Upper lobe of left lung (tissue), 6 donors: ENCODE results near the gene GYPA. TPM values are rescaled to one million over a fixed set of nuclear protein-coding genes. Genes with fewer than 3 reads are reported as not detected.
"Not testable (repeated sequence)": the region's sequence is repeated elsewhere in the genome, so short reads cannot be mapped to it uniquely, and the experiment has no call there.

Experiments used
- ATAC-seq, 2 donors: fragments of 200-7000 bp; cut with Tn5 transposase; one replicate each; pipeline ENCODE4 v1.9.1; 2022; ENCODE audit warnings: mild to moderate bottlenecking in 2 of 2, moderate library complexity in 2 of 2; ENCODE audit not compliant: low FRiP score in 2 of 2
- DNase-seq, 2 donors: peaks; one replicate each; pipeline ENCODE4 v3.0.0-alpha.2; 2019 to 2020
- H3K27ac ChIP-seq, 4 donors: fragments of 200-600 bp; sonication (generic); one replicate each; pipeline ENCODE4 v1.5.1; 2016 to 2019
- H3K27me3 ChIP-seq, 4 donors: fragments of 200-600 bp; sonication (generic); one replicate each; pipeline ENCODE4 v1.5.1; 2017 to 2019
- H3K36me3 ChIP-seq, 4 donors: fragments of 200-600 bp; sonication (generic); one replicate each; pipeline ENCODE4 v1.5.1; 2016 to 2019
- H3K4me1 ChIP-seq, 4 donors: fragments of 200-600 bp; sonication (generic); one replicate each; pipeline ENCODE4 v1.5.1; 2018 to 2019
- H3K4me3 ChIP-seq, 4 donors: fragments of 200-600 bp; sonication (generic); one replicate each; pipeline ENCODE4 v1.5.1; 2017 to 2019; ENCODE audit warnings: mild to moderate bottlenecking in 2 of 4, moderate library complexity in 1 of 4
- H3K9me3 ChIP-seq, 4 donors: fragments of 200-600 bp; sonication (generic); one replicate each; pipeline ENCODE4 v1.5.1; 2018 to 2019
- CTCF ChIP-seq, 6 experiments: fragments of 450-650 bp in 4 of 6; fragments of 200-600 bp in 2 of 6; sonication (generic) in 2 of 6; IDR thresholded peaks; one replicate each; pipeline ENCODE4 v1.5.1; 2016 to 2019; ENCODE audit warnings: antibody characterized with exemption in 6 of 6
- EP300 ChIP-seq, 4 donors: sonication (generic); formaldehyde crosslinking; IDR thresholded peaks; one replicate each; pipeline ENCODE4 v1.5.1; 2017; ENCODE audit warnings: antibody characterized with exemption in 4 of 4, control low read depth in 2 of 4
- POLR2A ChIP-seq, 4 donors: fragments of 450-650 bp; IDR thresholded peaks; one replicate each; pipeline ENCODE4 v1.5.1; 2016 to 2017; ENCODE audit warnings: antibody characterized with exemption in 4 of 4, mild to moderate bottlenecking in 2 of 4
- POLR2AphosphoS5 ChIP-seq, 2 donors: sonication (generic); formaldehyde crosslinking; IDR thresholded peaks; one replicate each; pipeline ENCODE4 v1.5.1; 2017; ENCODE audit warnings: antibody characterized with exemption in 2 of 2
- WGBS, 2 donors: methylation state at CpG; one replicate each; pipeline ENCODE4 v1.1.5; 2017 to 2018; 5-methylcytosine and 5-hydroxymethylcytosine counted together
- total RNA-seq, 6 donors: library from RNA; depleted of rRNA in 4 of 6; stranded (reverse); fragments of >200 nt in 4 of 6; gene quantifications; one replicate each; pipeline versions ENCODE4 v1.1.0 to v1.2.1, GENCODE V29; 2016 to 2021
- donor health status: DM: no; HTN: no; CAD: no; lungs with moderate emphysema.
- donor health status: DM: no; HTN: yes; CAD: no; lungs with severe emphysema.

The GYPA gene
- total RNA-seq, 6 donors from 2014 or later, result 0.20 to 0.37 TPM; not detected in 4

GRCh38 chr4:144171697-144172096, 31.2 kb upstream of the GYPA start:
- Histone ChIP-seq H3K4me3 (no peak overlapping the region), H3K27ac (no peak overlapping the region), H3K9me3 (no peaks in the 10 kb centered on the region), H3K27me3 (no peaks in the 10 kb centered on the region), H3K4me1 (no peaks in the 10 kb centered on the region), H3K36me3 (no peaks in the 10 kb centered on the region)
- TF ChIP-seq POLR2A (IDR thresholded peaks at IDR 0.05) (no peak), EP300 (IDR thresholded peaks at IDR 0.05) (no peak), CTCF (IDR thresholded peaks at IDR 0.05) (no peak), POLR2AphosphoS5 (IDR thresholded peaks at IDR 0.05) (no peak)
- WGBS, 2 donors, result 82 to 95% methylated on average over 2 of the region's 2 CpGs
- ATAC-seq, result no peak
- DNase-seq, result no peak

GRCh38 chr4:144169211-144169610, 28.7 kb upstream of the GYPA start:
- 86 to 91% methylated on average over 3 of the region's 3 CpGs for WGBS, 2 donors
- no peaks in the 10 kb centered on the region for H3K9me3 ChIP-seq
- TF ChIP-seq CTCF (IDR thresholded peaks at IDR 0.05), result no peak

DNA sequence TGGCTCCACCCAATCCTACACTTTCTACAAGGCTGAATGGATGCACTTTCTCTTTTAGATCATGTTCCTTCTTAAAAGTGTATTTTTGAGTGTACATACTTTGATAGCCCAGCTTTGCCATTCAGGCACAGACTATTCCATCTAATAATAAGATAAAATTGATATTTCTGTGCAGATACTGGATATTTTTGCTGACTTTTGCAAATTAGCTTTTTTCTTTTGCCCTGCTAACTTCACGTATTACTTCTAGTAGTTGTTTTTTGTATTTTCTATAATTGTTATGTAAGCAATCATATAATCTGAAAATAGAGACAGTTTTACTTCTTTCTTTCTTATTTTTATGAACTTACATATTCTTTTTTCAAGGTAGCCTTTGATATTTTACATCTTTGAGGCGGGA, 13.5 kb upstream of the GYPA start:
- WGBS, 2 donors, result 94 to 98% methylated on average over 2 of the region's 2 CpGs
- TF ChIP-seq CTCF (IDR thresholded peaks at IDR 0.05) (no peak), EP300 (IDR thresholded peaks at IDR 0.05) (no peak), POLR2A (IDR thresholded peaks at IDR 0.05) (no peak), POLR2AphosphoS5 (IDR thresholded peaks at IDR 0.05) (no peak)
- no peaks in the 10 kb centered on the region for H3K36me3 ChIP-seq
- H3K4me3 ChIP-seq, result no peak overlapping the region
- ATAC-seq (no peak), DNase-seq (no peak)
- no peak overlapping the region for H3K27ac ChIP-seq
- peaks cover 0 to 4% (median 0%) of the 10 kb centered on the region in 4 donors for H3K9me3 ChIP-seq
- no peaks in the 10 kb centered on the region for H3K27me3 ChIP-seq
- no peaks in the 10 kb centered on the region for H3K4me1 ChIP-seq

More at GRCh38 chr4:144169211-144169610, 28.7 kb upstream of the GYPA start:
- H3K4me3 ChIP-seq, result no peak overlapping the region
- no peak for ATAC-seq
- DNase-seq, result no peak
- no peaks in the 10 kb centered on the region for H3K27me3 ChIP-seq
- H3K4me1 ChIP-seq, result no peaks in the 10 kb centered on the region
- H3K27ac ChIP-seq, result no peak overlapping the region
- H3K36me3 ChIP-seq, result no peaks in the 10 kb centered on the region

DNA sequence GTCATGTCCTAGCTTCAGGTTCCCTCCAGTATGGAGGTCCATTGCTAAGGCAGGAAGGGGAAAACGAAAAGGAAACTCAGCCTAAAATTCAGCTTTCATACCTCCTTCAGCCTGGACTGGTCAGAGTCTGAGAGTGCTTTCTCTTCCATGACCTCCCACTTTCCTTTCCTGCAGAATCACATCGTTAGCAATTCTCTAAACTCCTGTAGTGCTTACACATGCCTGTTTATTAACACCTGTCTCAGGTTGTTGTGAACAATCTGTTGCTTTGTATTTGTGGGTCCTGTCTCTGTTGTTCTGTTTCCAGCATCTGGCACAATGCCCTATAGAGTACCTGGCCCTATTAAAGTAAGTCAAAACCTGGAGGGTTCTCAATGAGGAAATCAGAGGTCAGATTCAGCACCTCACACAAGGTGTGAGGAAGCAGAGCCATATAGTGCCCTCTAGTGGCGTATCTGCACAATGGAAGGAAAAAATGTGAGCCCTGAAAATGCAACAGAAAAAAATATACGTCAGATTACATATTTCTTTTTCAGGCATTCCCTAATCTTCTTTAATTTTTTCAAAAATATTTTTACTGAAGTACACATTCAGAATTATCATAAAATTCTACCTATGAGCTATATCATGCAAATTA, 2.3 kb upstream of the GYPA start:
- not testable (repeated sequence) for H3K27me3 ChIP-seq, H3K4me1 ChIP-seq, DNase-seq, H3K36me3 ChIP-seq, H3K9me3 ChIP-seq, H3K4me3 ChIP-seq, H3K27ac ChIP-seq
- ATAC-seq, result peak; percentile 39 to 73
- TF ChIP-seq CTCF (IDR thresholded peaks at IDR 0.05), result peak in 5 of 6 experiments; percentile 23 to 53 (median 46)
- WGBS, 2 donors, result 32 to 33% methylated on average over 4 of the region's 4 CpGs

DNA sequence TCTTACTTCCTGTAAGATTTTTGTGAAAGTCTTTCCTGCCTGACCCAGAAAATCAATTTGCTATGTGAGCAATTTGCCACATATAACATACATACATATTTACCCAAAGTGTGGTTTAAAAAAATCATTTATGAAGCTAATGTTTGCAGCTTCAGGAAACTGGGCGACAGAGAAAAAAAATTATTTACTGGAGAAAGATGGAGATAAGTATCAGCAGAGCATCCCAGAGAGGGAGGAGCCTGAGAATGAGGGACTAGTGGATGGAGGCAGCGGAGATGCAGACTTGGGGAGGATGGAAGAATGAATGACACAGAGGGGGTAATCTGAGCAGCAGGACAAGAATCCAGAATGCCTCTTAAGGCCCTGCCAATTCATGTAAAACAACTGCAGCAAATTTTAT, 975 bp upstream of the GYPA start:
- no peaks in the 10 kb centered on the region for H3K27me3 ChIP-seq
- no peak for DNase-seq
- WGBS, 2 donors, result 70% methylated on average over 2 of the region's 2 CpGs
- H3K4me1 ChIP-seq, result no peaks in the 10 kb centered on the region
- no peaks in the 10 kb centered on the region for H3K36me3 ChIP-seq
- no peaks in the 10 kb centered on the region for H3K9me3 ChIP-seq
- no peak overlapping the region for H3K27ac ChIP-seq
- no peak for ATAC-seq
- H3K4me3 ChIP-seq, result no peak overlapping the region
- no peak for TF ChIP-seq CTCF (IDR thresholded peaks at IDR 0.05)
- no peak for TF ChIP-seq POLR2AphosphoS5 (IDR thresholded peaks at IDR 0.05)
- no peak for TF ChIP-seq POLR2A (IDR thresholded peaks at IDR 0.05)
- no peak for TF ChIP-seq EP300 (IDR thresholded peaks at IDR 0.05)

GRCh38 chr4:144139991-144140390, 527 bp downstream of the GYPA start:
- not testable (repeated sequence) for H3K4me3 ChIP-seq, ATAC-seq
- WGBS, 2 donors, result 81 to 82% methylated on average over 4 of the region's 4 CpGs

GRCh38 chr4:144139547-144139946, 971 bp downstream of the GYPA start:
- not testable (repeated sequence) for DNase-seq, H3K27me3 ChIP-seq, H3K4me3 ChIP-seq, H3K9me3 ChIP-seq, H3K4me1 ChIP-seq, H3K36me3 ChIP-seq, H3K27ac ChIP-seq, ATAC-seq
- 80 to 85% methylated on average over 2 of the region's 2 CpGs for WGBS, 2 donors

More at GRCh38 chr4:144139991-144140390, 527 bp downstream of the GYPA start:
- H3K36me3 ChIP-seq, H3K27me3 ChIP-seq, H3K4me1 ChIP-seq, H3K27ac ChIP-seq, DNase-seq, H3K9me3 ChIP-seq: not testable (repeated sequence)

DNA sequence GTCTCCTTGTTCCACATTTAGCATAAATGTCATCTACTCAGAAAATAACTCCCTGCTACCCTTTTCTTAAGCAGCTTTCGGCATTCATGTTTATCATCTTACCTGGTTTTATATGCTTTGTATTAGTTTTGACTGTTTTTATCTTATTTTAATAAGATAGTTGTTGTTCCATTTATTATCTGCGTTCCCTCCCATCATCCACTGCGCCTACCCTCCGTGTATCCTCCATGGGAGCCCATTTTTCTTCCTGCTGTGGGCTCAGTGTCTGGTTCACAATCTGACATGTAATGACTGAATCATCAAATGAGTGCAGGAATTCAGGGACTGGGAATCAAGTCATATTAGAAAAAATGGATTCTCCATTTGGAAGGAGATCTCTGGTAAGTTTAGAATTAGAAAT, 2.3 kb downstream of the GYPA start:
- 97 to 100% methylated on average over 4 of the region's 4 CpGs for WGBS, 2 donors

More for the DNA sequence above, 2.3 kb downstream of the GYPA start:
- DNase-seq, H3K27me3 ChIP-seq, H3K27ac ChIP-seq, ATAC-seq, H3K4me3 ChIP-seq, H3K36me3 ChIP-seq, H3K4me1 ChIP-seq, H3K9me3 ChIP-seq: not testable (repeated sequence)
